Cardiac muscle cell (in vitro differentiated cells and primary cell): ENCODE data around the gene ANO6. TPM values are rescaled to one million over a fixed set of nuclear protein-coding genes. Genes with fewer than 3 reads are reported as not detected.
A peak's percentile ranks its signal among the peaks of the same experiment; 100 is the strongest.

Experiments
- DNase-seq, 2 donors: peaks; one replicate each; pipeline versions ENCODE4 v3.0.0 to v3.0.0-alpha.2; 2010 to 2017; ENCODE audit warnings: low read depth in 1 of 2, low spot score in 1 of 2
- H3K27ac ChIP-seq: fragments of 200-600 bp; sonication (generic); 2 replicates; pipeline ENCODE4 v1.5.1; 2016
- H3K27me3 ChIP-seq: fragments of 200-600 bp; sonication (generic); 2 replicates; pipeline ENCODE4 v1.6.0; 2016; ENCODE audit warnings: control low read depth
- H3K36me3 ChIP-seq: fragments of 200-600 bp; sonication (generic); 2 replicates; pipeline ENCODE4 v1.5.1; 2016; ENCODE audit warnings: control low read depth
- H3K4me1 ChIP-seq: fragments of 200-600 bp; sonication (generic); 2 replicates; pipeline ENCODE4 v1.8.1; 2017; ENCODE audit warnings: low read depth, mild to moderate bottlenecking, mixed run types
- H3K4me3 ChIP-seq: fragments of 200-600 bp; sonication (generic); 2 replicates; pipeline ENCODE4 v1.5.1; 2016; ENCODE audit warnings: mild to moderate bottlenecking
- H3K9me3 ChIP-seq: fragments of 200-600 bp; sonication (generic); 2 replicates; pipeline ENCODE4 v1.5.1; 2017; ENCODE audit warnings: low read depth, mild to moderate bottlenecking, control low read depth
- polyA plus RNA-seq: library from polyadenylated mRNA; unstranded; fragments of >200 nt; fragmentation: Nextera tagmentation; extraction: Ambion mirVana; gene quantifications from 2 replicates; pipeline ENCODE4 v1.2.1, GENCODE V29; 2016
- total RNA-seq: library from RNA; depleted of rRNA; stranded (reverse); fragments of >200 nt; gene quantifications from 2 replicates; pipeline ENCODE4 v1.2.3, GENCODE V29; 2016
- TF ChIP-seq, protein P1 (sequence below): IDR thresholded peaks from 2 replicates; pipeline ENCODE4 v1.5.1; 2012; ENCODE audit warnings: low read depth, mild to moderate bottlenecking, low read length

Gene ANO6
- total and polyA plus RNA-seq, 2 experiments from 2014 or later, result 36.0 to 50.8 TPM

DNA sequence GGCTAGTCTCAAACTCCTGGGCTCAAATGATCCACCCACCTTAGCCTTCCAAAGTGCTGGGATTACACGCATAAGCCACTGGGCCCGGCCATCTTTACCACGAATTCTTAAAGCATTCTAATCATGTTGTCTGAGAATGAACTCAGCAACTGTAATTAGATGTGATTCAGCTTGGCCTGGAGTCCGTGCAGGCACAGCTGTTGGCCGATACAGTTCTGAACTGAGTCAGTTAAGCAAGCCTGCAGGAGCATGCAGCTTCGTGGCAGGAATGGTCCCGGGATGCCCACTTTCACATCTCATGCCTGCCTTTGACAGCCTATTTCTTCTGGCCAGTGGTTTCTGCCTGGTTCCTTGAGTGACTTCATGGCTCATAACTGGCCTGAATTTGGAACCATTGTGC lies 194.1 kb downstream of the ANO6 start:
- TF ChIP-seq, protein P1, sequence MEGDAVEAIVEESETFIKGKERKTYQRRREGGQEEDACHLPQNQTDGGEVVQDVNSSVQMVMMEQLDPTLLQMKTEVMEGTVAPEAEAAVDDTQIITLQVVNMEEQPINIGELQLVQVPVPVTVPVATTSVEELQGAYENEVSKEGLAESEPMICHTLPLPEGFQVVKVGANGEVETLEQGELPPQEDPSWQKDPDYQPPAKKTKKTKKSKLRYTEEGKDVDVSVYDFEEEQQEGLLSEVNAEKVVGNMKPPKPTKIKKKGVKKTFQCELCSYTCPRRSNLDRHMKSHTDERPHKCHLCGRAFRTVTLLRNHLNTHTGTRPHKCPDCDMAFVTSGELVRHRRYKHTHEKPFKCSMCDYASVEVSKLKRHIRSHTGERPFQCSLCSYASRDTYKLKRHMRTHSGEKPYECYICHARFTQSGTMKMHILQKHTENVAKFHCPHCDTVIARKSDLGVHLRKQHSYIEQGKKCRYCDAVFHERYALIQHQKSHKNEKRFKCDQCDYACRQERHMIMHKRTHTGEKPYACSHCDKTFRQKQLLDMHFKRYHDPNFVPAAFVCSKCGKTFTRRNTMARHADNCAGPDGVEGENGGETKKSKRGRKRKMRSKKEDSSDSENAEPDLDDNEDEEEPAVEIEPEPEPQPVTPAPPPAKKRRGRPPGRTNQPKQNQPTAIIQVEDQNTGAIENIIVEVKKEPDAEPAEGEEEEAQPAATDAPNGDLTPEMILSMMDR, result no peak
- Histone ChIP-seq H3K27me3 (no peaks in the 10 kb centered on the region), H3K27ac (no peak overlapping the region), H3K4me1 (no peaks in the 10 kb centered on the region), H3K4me3 (no peak overlapping the region), H3K9me3 (no peaks in the 10 kb centered on the region), H3K36me3 (peaks cover 48% of the 10 kb centered on the region)
- peak in 1 of 2 donors; percentile 48 for DNase-seq

DNA sequence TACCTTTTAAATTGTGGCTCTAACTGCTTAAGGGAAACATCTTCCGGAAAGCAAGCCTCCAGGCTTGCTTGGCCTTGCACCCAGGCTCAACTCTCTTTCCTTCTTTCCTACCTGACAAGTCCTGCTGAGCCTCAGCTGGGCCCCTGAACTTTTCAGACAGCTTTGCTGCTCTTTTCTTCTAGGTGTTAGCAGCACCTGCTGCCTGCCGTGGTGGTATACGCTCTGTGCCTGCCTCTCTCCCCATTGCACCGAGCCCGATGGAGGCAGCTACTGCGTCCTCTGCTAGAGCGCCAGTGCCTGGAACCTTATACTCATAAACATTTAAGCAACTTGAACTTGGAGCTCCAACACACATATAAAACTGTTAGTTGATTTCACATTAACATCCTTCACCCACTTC lies 195.7 kb downstream of the ANO6 start:
- no peak overlapping the region for H3K27ac ChIP-seq
- no peaks in the 10 kb centered on the region for H3K4me1 ChIP-seq
- H3K36me3 ChIP-seq, result peaks cover 48% of the 10 kb centered on the region
- DNase-seq, result no peak
- H3K27me3 ChIP-seq, result no peaks in the 10 kb centered on the region
- no peak overlapping the region for H3K4me3 ChIP-seq
- TF ChIP-seq, protein P1, result no peak
- no peaks in the 10 kb centered on the region for H3K9me3 ChIP-seq

- H3K27me3 ChIP-seq, result no peaks in the 10 kb centered on the region
- TF ChIP-seq, protein P1, result no peak
- peak in 1 of 2 donors; percentile 91 for DNase-seq
- no peaks in the 10 kb centered on the region for H3K4me1 ChIP-seq
- H3K36me3 ChIP-seq, result peaks cover 43% of the 10 kb centered on the region
- H3K9me3 ChIP-seq, result no peaks in the 10 kb centered on the region
- no peak overlapping the region for H3K4me3 ChIP-seq
- H3K27ac ChIP-seq, result no peak overlapping the region
These were observed 199.5 kb downstream of the ANO6 start for GRCh38 chr12:45415393-45415817.

GRCh38 chr12:45416126-45416525 lies 200.2 kb downstream of the ANO6 start:
- no peaks in the 10 kb centered on the region for H3K27me3 ChIP-seq
- H3K27ac ChIP-seq, result no peak overlapping the region
- H3K9me3 ChIP-seq, result no peaks in the 10 kb centered on the region
- TF ChIP-seq, protein P1, result no peak
- no peaks in the 10 kb centered on the region for H3K4me1 ChIP-seq
- no peak for DNase-seq
- H3K4me3 ChIP-seq, result no peak overlapping the region
- peaks cover 37% of the 10 kb centered on the region for H3K36me3 ChIP-seq

GRCh38 chr12:45418520-45418919 lies 202.6 kb downstream of the ANO6 start:
- Histone ChIP-seq H3K4me1 (no peaks in the 10 kb centered on the region), H3K4me3 (no peak overlapping the region), H3K9me3 (no peaks in the 10 kb centered on the region), H3K27me3 (no peaks in the 10 kb centered on the region), H3K36me3 (peaks cover 40% of the 10 kb centered on the region), H3K27ac (no peak overlapping the region)
- no peak for DNase-seq
- TF ChIP-seq, protein P1, result no peak
